NCI-H1417 treated with DMSO at 0.1 percent for 48 hours (cell line): ENCODE results near the gene CPEB3.
A peak's percentile ranks its signal among the peaks of the same experiment; 100 is the strongest.
"Not testable (repeated sequence)": the region's sequence is repeated elsewhere in the genome, so short reads cannot be mapped to it uniquely, and the experiment has no call there.

Experiments used
- DNase-seq: peaks from one replicate; lab custom pipeline; 2025; lab: John Stamatoyannopoulos, UW

Gene CPEB3

DNA sequence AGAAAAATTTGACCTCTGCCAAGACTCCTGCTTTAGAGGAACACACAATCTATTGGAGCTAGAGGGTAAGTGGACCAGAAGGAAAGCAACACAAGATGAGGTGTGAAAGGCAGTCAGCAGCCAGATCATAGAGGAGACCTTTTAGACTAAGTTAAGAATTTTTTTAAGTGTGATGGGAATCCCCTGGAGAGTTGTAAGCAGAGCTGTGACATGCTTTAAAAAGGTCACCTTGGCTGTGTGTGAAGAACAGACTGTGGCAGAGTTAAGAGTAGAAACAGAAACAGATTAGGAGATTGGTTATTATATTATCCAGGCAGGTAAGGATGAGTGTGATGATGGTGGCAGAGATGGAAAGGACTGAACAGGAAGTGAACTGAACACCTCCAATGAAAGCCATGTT is 23.5 kb downstream of the CPEB3 start:
- DNase-seq = no peak

DNA sequence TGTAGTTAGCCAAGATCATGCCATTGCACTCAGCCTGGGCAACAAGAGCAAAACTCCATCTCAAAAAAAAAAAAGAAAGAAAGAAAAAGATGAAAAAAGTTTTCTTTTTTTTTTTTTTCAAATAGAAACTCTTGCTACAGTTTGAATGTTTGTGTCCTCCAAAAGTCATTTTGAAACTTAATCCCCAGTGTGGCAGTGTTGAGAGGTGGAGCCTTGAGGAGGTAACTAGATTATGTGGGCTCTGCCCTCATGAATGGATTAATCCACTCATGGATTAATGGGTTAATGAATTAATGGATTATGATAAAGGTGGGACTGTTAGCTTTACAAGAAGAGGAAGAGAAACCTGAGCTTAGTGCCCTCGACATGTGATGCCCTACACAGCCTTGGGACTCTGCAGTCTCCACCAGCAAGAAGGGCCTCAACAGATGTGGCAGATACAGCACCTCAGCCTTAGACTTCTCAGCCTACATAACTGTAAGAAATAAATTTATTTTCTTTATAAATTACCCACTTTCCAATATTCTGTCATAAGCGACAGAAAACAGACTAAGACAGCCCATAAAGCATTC is 25.1 kb downstream of the CPEB3 start:
- DNase-seq = no peak

DNA sequence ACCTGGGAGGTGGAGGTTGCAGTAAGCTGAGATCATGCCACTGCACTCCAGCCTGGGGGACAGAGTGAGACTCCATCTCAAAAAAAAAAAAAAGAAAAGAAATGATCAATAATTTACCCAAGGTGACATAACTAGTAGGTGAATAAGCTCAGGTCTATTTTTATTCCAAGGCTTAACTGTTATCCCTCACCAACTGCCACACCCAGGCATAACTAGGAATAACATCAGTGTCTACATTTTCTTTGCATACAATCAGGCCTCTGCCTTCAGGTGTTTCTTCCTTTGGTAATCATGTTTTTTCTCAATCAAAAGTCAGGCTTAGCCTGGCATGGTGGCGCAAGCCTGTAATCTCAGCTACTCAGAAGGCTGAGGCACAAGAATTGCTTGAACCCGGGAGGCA is 26.6 kb downstream of the CPEB3 start:
- no peak for DNase-seq

DNA sequence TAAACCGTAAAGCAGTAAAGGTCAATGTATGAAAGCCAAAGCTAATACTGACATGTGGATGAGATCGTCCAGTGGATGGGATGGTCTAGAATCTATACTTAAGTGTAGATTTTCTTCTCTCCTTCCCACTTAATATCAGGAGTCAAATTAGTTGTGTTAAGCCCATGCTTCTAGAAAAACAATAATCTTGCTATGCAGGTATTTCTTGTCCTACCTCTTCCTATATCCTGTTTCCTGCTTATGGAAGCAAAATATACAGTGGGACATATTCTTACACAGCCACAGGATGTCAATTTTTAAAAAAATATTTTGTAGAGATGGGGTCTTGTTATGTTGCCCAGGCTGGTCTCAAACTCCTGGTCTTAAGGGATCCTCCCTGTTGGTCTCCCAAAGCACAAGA is 27.5 kb downstream of the CPEB3 start:
- DNase-seq = no peak

DNA sequence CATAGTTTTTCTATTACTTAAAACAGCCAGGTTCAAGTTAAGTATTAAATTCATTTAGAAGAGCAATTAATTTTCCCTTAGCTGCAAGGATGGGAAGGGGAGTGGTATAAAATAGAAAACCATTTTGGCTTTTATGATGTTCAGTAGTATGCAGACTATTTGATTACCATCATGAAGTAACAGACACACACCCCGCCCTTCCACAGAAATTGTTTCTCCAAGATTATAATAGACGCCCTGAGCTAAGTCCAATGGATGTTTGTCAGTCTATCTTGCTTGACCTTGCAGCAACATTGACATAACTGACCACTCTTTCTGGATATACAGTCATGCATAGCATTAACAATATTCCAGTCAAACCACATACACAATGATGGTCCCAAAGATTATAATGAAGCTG is 42.3 kb downstream of the CPEB3 start:
- DNase-seq = no peak

DNA sequence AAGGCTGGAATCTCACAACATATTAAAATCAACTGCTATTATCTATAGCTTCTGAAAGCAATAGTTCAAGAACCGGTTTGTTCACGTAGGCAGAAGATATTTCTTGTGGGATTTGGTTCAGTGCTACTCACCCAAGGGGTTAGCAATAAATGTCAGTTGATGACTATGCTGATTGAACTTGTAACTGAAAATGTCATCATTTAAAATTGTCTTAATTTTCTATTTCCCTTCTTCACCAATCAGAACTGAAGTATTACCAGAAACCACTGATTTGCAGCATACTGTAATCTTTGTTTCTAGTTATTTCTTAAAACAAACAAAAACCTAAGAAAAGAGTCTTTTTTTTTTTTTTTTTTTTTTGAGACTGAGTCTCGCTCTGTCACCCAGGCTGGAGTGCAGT is 46.1 kb downstream of the CPEB3 start:
- no peak for DNase-seq

DNA sequence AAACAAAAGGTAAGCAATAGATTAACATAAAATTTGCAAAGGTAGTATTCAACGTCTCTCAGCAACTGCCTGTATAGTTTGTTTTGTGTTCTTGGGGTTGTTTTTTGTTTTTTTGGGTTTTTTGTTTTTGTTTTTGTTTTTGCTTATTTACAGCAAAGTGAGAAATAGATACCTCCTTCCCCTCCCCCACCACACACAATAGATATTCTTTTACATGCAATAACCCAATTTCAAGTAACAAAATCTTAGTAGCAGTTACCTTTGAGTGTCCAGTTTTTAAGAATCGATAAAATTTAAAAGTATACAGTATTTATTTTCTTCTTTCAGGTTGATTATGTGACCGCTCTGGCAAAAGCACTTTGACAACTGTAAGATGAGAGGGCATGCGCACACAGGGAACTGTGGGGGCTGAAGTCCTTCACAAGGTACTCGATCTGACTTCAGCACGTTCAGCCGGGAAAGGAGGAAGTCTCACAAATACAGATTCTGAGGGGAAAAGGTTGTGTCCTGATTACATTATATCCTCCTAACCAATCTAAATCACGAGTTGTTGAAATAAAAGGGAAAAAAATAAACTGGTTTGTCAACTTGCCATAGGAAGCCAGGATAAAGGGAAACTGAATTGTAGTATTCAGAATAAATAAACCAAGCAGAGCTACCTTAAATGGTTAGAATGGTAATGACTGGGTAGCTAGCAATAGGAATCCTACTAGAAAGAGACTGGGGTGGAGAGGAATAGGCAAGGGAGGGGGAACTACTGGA is 47.8 kb downstream of the CPEB3 start:
- peak; percentile 45 for DNase-seq

DNA sequence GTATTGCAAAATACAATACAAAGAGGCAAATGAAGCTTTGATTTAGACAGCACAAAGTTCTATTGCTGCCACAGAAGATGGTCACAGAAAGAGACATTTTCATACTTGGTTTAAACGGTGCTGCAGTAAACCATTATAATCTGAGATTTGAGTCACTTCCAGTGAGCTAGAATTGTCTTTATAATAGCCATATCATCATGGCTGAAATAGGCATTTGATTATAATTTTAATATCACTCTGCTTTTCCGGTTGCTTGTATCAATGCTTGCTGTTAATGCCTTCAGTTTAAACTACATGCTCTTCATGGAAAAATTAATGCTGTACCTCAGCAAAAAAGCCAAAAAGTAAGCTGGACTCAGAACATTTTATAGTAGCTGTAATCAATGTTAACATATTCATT is 48.5 kb downstream of the CPEB3 start:
- DNase-seq = no peak

DNA sequence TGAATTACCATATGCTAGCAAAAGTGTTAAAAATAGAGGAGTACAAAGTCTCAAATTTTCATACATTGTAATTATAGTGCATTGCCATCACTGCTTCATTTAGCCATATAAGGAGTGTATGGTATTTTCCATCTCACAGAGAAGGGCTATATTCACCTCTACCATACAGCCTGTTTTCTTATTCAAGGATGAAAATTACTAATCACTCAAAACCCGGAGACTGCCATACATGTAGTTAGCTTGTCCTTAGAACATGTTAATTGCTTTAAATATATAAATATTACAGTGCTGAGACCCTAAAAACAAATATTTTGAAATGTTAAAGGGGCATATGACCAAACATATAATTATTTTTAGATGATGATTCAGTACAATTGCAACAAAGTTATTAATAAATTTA is 49.4 kb downstream of the CPEB3 start:
- no peak for DNase-seq

DNA sequence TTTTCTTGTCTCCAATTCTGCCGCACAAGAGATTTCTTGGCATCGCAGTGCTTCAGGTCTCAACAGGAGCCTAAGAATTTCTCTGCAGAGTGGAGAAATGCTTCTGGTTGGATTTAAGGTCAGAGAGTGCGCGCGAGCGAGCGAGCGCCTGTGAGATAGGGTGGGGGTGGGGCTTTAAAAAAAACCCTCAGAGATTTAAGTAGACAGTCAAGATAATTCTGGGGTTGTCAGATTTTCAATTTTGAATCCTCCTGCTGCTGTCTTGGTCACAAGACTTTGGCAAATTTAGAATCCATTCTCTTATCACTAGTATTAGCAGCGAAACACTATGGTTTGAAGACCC is 49.7 kb downstream of the CPEB3 start:
- DNase-seq = no peak

DNA sequence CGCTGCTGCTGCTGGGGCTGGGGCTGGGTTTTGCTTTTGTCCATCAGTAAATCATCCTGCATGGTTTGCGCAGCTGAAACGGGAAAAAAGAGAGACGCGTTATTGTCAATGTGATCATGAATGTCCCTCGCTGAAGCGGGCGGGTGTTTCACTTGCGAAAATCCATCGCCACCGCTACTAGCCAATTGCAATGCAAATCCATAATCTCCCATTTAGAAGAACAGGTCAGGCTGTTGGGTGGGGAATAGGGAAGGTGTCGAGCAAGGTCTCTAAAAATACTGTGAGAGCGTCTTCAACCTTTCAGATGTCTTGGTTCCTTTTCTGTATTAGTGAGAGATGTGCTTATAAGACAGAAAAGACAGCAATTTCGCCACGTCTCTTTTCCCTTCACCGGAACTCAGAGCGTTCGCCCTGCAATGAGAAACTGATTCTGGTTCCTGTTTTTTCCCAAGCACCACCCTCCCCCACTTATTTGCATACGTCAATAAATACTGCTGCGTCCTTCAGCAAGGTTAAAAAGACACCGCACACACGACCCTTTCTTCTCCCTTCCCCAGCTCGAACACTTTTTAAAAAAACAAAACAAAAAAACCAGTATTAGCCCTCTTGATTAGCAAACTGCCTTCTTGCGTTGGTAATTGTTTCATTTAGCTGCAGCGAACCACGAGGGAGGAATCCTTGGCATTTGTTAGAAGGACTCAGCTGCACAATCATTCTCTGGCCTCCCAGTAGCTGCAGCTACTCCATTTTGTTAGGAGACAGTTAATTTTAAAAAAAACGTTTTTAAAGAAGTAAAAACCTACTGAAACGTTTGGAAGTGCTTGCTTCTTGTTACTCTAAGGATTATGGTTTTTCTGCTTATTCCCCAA is 50.4 kb downstream of the CPEB3 start:
- DNase-seq = no peak

DNA sequence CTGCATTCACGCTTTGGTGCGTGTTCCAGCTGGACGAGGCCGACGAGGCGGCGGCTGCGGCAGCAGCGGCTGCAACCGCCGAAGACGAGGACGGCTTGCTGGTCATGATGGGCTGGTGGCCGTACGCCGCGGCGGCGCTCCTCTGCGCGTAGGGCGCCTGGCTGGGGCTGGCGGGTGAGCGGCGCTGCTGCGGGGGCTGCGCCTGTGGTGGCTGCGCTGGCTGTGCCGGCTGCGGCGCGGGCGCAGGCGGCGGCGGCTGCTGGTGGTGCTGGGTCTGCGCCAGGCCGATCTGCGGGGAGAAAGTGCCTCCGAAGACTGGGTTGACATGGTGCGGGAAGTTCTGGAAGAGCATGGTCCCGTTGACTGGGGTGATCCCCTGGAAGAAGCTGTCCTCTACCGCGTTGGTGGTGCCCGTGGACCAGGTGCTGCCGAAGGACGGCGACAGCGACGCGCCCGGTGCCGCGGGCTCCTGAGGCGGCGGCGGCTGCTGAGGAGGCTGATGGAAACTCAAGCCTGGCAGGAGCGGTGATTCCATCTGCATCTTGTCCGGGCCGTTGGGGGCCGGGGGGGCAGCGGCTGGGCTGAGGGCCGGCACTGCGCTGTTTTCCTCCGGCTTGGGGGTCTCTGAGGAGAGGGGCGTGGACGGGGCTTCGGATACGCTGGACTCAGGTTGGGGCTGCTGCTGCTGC is 51.1 kb downstream of the CPEB3 start:
- no peak for DNase-seq

DNA sequence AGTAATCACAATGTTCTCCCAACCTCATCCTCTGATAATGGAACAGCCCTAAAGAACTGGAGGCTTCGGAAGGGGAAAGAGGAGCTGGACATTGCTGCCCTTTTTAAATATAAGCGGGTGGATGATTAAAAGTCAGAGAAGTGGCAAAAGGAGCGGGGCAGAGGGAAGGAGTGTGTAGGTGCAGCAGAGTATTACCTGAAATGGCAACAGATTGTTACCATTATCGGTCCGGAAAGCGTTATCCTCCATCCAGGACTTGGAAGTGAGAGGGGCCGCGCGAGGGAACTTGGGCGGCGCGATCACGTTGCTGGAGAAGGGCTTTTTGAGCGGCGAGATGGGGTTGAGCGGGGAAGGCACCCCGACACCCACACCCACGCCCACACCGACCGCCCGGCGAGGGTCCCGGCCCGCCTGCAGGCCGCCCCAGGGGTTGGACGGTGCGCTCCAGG is 51.7 kb downstream of the CPEB3 start:
- DNase-seq = no peak

DNA sequence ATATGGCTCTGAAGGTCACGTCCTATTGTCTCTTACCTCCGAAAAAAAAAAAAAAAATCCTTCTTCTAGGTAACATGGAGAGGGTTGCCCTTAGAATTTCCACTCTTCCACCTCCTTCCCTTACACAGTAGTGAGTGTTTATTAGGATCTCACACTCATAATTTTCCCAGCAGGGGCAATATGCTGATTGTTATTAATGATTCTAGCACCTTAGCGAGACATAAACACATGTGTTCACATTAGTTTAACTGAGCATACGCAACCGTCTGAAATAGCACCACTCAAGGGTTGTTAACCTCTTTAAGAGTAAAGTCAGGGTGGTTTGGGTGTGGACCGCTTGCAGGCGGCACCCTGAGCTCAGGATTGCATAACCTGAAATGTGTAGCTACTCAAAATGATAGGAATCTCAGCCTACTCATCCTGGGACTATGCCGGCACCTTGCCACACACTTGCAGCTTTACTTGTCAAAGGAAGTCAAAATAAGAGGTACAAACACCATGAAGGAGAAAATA is 52.2 kb downstream of the CPEB3 start:
- DNase-seq = no peak

DNA sequence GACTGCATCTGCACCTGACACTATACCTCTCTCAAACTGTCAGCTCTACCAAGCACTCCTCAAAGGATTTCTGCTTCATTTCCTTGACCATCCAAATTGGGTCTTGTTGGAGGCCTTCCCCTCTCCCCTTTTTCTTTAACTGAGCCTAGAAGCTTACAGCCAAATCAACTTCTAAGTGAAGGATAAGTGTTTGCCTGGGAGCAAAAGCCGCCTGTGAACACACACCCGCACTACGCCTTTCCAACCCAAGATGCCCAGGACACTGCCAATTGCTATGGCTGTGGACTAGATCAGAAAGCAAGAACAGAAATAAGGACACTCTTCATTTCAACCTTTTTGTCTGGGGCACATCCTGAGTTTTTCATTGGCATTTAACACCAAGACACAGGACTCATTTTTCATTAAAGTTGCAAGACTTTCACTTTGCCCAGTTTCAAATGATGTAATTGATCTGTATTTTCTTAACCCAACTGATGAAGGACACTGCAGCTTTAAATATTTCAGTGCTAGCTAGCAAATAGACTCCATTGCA is 52.8 kb downstream of the CPEB3 start:
- DNase-seq = no peak

DNA sequence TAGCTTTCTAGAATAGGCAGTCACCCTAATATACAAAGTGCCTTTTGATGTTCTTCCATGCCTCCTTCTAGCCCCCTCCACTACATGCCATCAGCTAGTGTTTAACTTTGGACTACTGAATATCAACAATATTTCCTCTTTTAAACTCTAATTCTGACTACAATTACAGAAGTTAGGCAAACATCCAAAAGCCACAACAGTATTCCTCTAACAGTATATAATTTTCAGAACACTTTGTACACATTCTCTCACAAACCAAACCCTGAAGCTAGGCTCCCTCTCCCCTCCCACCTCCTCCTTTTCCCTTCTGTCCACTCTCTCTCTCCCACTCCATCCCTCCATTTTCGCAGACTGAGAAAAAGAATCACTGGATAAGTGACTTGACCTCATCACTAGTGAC is 59.7 kb downstream of the CPEB3 start:
- no peak for DNase-seq

DNA sequence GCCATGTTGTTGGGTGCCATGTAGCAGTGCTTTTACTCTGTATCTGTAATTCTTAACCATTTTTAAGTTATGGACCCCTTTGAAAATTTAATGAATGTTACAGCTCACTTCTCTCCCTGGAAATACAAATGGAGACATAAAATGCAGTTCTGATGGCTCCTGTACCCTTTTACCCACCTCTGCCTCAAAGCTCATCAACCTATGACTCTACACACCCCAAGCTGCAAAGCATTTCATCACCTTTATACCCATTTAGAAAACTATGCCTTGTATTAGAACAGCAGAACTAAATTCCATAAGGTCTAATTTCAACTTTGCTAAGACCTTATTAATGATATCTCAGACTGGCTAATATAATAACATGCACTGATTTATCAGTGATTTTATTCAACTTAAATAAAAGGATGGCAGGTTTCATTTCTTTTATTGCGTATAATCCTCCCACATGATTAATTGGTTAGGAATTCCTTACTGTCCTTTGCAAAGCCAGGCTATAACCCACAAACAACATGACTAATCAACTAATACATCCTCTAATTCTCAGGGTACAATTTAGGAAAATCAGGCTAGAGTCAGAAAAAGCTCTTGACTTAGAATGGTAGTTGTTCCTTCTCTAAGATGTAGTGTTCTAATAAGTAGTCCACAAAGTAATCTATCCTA is 68.1 kb downstream of the CPEB3 start:
- no peak for DNase-seq

DNA sequence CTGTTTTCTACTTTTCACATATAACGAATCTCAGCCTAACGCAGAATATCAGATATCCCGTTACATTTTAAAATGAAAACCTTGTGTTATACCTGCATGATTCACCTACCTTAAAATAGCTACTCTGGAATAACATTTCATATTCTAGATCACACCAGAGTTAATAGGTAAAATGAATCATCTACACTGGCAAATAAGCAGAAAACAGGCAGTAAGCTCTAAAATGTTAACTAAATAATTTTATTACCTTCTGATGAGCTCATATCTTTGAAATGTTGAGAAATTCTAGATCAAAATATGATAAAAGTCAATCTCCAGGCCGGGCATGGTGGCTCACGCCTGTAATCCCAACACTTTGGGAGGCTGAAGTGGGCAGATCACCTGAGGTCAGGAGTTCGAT is 71.3 kb downstream of the CPEB3 start:
- DNase-seq = no peak

DNA sequence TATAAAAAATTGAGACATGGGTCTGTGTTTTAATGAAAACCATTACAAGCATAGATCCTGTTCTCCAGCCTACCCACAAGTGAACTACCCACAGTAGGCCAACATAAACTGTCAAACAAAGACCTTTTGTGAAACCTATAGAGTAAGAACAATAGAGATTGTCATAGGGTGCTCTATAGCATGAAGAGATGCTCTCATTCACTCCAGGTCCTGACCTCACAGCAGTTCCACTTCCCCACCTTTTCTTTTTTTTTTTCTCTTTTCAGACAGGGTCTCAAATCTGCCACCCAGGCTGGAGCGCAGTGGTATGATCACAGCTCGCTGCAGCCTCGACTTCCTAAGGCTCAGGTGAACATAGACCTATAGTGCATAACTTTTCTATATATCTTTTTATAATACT is 72.3 kb downstream of the CPEB3 start:
- DNase-seq = no peak

DNA sequence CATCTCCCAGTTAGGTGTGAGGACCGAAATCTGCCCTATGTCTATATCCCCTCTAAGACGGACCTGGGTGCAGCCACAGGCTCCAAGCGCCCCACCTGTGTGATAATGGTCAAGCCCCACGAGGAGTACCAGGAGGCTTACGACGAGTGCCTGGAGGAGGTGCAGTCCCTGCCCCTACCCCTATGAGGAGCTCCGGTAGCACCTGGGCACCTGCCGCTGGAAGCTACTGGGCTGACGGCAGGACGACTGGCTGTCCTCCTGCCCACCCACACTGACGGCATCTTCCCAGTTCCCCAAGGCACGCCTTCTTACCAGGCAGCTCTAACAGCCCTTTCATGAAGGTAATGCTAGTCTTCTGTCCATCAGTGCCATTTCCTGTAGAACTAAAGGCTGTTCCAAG is 74.3 kb downstream of the CPEB3 start:
- DNase-seq = not testable (repeated sequence)

DNA sequence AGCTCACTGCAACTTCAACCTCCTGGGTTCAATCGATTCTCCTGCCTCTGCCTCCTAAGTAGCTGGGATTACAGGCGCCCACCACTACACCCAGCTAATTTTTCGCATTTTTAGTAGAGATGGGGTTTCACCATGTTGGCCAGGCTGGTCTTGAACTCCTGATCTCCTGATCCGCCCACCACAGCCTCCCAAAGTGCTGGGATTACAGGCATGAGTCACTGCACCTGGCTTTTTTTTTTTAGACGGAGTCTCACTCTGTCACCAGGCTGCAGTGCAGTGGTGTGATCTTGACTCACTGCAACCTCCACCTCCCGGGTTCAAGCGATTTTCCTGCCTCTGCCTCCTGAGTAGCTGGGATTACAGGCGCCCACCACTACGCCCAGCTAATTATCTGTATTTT is 75.7 kb downstream of the CPEB3 start:
- DNase-seq = not testable (repeated sequence)

DNA sequence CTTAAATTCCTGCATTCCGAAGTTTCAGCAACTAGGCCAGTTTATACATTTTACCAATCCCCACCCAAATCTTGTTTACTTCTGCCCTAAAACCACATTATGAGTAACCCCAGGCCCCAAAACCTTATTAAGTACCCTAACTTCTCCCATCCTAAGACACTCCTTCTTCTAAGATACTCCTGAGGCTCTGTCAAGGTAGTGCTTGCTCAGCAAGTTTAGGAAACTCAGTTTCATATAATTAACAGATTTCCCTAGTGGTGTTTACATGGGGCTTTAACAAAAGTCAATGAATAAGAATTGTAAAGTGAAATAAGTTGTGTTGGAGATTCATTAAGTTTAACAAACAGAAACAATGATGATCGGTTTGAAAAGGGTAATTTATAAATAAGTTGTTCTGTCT is 77.8 kb downstream of the CPEB3 start:
- no peak for DNase-seq
